Right lung (tissue), 5 donors: ENCODE results near the gene ADAMTS10. TPM values are rescaled to one million over a fixed set of nuclear protein-coding genes. Genes with fewer than 3 reads are reported as not detected.
"Not testable (repeated sequence)": the region's sequence is repeated elsewhere in the genome, so short reads cannot be mapped to it uniquely, and the experiment has no call there.

ENCODE experiments used
- DNase-seq, 2 donors: peaks; one replicate each; pipeline ENCODE4 v3.0.0-alpha.2; 2013
- polyA plus RNA-seq, 5 donors: library from polyadenylated mRNA; unstranded; fragments of 120-200 nt; gene quantifications; one replicate each; pipeline versions ENCODE4 v1.2.1 to v1.2.3, GENCODE V29; 2013; ENCODE audit warnings: inconsistent platforms in 1 of 5, low replicate concordance in 1 of 5; ENCODE audit not compliant: insufficient read length in 5 of 5, insufficient read depth in 1 of 5

ADAMTS10 gene
- polyA plus RNA-seq, 5 donors, result 46.0 to 71.3 (median 53.9) TPM

DNA sequence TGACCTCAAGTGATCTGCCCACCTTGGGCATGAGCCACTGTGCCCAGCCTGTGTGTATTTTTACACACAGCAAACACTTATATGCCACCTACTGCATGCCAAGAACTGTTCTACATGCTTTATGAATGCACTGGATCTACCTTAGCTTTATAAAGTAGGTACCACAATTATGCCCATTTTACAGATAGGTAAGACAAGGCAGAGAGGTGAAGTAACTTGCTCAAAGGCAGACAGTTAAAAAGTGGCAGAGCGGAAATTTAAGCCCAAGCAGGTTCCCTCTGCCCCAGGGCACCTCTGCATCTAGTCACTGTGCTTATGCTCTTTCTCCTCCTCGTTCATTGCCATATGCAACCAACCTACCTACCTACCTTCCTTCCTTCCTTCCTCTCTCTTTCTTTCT is 10.5 kb downstream of the ADAMTS10 start:
- no peak for DNase-seq

DNA sequence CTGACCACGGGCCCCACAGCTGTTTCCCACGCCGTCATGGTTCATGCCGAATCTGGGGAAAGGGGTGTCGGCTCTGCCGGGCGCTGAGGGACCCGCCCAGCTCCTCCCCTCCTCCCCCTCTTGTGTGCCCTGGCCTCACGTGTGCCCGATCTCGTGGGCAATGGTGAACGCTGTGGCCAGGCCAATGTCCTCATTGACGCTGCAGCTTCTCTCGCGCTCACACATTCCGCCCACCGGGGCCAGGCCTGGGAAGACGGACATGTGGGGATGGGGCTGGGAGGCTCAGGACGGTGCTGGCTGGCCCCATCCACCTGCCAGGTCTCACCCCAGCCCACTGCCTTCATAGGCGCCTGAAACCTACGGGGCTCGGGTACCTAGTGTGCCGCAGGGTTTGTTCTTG is 14.3 kb downstream of the ADAMTS10 start:
- no peak for DNase-seq

DNA sequence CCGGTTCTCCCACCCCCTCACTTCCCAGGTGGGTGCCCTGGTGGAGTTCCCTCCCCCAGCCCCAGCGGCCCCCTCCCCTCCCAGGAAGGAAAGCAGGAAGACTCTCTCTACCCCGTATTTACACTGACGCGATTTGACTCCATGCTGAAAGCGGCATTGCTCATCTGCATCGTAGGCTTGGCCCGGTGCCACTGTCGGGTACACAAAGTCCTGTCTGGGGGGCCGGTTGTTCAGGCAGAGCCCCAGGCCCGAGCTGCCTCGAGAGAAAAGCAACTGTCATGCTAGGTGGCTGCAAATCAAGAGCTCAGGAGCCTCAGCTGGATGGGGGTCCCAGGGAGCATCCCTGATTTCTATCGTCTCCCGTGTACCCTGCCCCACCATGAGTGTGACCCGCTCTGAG is 14.9 kb downstream of the ADAMTS10 start:
- no peak for DNase-seq

DNA sequence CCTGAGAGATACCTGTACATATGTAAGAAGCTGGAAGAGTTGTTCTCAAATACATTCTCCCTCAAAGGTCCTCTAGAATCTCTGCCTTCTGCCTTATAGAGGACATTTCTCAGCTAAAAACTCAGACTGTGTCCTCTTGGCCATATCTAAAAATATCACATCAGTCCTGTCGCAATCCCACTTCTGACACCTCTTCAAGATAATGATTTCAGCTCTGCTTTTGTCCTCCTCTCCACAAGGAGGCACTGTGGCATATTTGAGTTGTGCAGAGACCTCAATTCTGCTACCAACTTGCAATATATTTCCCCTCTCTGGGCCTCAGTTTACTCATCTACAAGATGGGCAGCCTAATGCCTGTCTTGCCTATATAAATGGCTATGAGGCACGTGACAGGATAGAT is 16.6 kb downstream of the ADAMTS10 start:
- DNase-seq, result no peak

DNA sequence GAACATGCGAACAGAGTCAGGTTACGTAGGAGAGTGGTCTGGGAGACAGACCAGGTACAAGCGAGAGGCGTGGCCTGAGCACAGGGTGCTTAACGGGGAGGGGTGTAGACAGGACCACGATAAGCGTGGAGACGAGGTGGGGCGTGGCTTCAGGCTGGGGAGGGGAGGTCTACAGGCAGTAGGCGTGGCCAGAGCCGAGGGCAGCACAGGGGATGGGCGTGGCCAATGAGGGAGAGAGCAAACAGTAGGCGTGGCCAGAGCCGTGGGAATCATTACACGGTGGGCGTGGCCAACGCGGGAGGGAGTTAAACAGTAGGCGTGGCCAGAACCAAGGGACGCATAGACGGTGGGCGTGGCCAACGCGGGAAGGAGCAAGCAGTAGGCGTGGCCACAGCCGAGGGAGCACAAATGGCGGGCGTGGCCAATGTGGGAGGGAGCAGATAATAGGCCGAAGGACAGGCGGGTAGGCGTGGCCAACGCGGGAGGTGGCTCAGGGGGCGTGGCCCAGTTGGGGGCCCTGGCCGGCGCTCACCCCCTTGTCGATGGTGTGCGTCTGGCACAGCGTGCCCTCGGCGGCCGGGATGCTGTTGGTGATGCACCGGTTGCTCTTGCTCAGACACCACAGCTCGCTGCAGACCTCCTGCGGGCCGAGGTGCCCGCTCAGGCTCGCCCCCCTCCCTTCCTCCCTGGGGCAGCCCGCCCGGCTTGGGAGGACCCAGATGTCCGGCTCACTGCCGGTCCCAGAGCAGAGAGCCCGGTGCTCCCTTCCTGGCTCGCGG is 18.1 kb downstream of the ADAMTS10 start:
- peak; percentile 83 to 86 for DNase-seq

DNA sequence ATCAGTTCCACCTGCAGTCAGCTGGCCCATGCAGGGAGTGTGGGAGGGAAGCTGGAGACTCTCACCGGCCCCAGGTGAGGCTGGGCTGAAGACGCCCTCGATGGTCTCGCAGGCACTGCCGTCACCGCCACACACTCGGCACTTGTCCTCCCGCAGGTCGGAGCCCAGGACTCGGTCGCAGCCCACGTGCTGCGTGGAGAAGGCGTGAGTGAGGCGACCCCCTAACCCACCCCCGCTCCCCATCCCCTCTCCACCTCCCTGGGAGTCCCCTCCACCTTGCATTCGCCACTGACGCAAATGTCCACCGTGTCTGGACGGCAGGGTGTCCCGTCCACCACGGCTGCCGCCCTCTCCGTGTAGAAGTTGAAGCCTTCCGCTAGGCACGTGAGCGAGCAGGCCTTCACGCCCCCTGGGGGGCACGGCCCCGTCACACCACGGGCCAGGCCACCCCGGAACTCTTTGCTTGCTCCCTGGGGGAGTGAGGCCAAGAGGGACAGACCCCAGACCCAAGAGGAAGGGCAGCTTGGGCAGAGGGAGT is 21.3 kb downstream of the ADAMTS10 start:
- no peak for DNase-seq

DNA sequence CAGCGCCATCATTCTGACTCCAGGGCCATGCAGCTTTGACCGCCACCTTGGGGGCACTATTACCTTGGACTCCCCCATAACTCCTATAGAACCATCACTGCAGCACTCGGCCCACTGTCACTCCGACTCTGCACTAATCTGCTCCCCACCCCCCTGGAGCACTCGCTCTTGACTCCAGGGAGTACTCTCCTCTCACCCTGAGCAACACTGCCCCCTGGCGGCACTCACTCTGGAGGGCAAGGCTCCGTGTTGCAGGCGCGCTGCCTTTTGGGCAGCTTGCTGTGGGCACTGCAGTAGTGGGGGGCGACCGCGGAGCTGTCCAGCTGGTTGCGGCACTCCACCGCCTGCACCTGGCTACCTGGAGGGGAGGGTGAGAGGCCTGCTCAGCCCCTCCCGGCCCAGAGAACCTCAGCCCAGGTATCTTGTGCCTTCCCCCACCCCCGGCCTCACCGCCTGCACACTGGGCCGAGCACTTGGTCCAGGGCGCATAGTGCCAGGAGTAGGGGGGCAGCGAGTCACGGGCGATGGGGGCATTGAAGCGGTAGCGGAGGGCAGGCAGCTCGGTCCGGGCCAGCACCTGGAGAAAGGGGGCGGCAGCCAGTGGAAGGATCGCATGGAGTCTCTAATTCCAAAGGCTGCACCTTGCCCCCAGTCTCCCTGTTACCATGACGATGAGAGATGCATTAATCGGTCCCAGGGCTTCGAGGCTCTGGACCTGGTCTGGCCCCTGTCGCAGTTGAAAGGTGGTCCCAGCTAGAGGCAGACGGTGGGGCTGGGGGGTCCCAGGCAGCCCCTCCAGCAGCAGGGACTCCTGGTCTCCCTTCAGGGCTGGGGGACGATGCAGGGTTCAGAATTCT is 24.4 kb downstream of the ADAMTS10 start:
- DNase-seq, result no peak

DNA sequence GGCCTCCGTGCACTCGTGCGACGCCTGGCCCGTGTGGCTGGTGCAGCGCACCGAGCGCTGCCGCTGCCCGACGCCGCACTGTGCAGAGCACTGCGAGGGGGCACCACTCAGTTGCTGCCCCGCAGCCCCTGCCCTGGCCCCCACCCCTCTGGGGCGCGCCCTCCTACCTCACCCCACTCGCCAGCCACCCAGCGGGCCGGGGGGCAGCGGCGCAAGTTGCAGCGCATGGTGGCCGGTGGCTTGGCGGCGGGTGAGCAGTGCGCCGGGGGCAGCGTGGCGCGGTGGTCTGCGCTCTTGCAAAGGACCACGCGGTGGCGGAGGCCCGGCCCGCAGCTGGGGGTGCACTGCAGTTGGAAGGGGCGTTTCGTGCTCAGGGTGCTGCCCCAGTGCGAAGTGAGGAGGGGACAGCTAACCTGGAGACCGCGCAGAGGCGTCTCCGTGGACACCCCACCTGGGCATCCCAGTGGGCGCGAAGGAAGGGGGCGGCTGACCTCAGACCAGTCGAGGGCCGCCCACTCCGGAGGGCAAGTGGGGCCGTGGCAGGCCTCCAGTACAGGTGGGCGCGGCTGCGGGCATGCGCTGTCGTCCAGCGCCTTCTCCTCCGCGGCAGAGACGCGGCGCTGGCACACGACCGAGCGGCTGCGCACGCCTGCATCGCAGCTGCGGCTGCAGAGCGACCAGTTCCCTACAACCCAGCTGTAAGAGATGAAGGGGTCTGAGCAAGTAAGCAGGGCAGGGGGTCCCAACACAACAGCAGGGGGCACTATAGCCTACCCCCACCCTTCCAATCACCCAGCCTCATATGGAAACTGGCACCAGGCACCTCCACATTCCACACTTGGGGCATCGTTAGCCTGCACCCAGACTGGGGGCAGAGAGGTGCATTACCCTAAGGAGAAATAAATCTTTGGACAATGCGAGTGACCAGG is 25.3 kb downstream of the ADAMTS10 start:
- no peak for DNase-seq

DNA sequence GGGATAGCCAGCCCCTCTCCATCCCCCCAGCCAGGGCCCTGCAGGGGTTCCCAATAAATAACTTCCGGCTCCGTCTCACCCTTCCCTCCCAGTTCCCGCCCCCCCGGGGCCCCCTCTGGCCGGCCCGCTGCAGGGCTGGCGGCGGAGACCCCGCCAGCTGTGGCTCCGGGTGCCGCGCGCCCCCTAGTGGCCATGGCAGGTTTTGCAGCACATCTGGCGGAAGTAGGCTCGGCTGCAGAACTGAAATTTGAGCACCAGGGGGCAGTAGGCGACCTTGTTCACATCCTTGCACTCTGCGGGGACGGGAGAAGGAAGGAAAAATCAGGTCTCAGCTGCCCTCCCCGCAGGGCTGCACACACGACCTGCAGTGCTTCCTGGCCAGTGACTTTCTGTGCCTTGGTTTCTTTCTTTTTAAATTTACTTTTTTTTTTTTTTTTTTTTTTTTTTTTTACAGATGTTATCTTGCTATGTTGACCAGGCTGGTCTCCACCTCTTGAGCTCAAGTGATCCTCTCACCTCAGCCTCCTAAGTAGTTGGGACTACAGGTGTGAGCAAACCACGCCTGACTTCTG is 29.7 kb downstream of the ADAMTS10 start:
- peak; percentile 72 to 84 for DNase-seq

DNA sequence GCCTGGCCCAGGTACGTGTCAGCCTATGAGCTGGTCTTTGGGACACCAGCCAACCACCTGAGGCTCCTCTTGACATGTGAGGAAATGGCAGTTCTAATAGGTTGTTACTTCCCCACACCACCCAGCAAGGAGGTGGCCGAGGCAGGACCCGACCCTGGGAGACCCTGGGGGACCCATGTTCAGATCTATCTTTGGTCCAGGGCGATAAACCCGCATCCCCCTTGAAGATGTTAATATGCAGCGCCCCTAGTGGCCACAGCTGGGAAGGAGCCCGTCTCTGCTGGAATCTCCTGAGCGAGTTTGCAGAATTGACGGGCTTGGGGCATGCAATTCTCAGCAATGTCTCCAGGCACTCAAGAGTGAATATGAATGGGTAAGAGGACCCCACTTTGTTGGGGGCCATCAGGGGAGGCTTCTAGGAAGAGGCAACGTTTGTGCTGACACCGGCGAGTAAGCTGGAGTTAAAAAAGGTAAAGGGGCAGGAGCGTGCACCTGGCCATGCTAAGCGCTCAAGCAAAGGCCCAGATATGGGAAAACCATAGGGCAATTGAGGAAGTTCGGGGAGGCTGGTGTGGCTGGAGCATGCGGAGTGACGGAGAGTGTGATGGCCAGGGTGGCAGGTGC is 31.8 kb downstream of the ADAMTS10 start:
- DNase-seq, result peak; percentile 47 to 51

DNA sequence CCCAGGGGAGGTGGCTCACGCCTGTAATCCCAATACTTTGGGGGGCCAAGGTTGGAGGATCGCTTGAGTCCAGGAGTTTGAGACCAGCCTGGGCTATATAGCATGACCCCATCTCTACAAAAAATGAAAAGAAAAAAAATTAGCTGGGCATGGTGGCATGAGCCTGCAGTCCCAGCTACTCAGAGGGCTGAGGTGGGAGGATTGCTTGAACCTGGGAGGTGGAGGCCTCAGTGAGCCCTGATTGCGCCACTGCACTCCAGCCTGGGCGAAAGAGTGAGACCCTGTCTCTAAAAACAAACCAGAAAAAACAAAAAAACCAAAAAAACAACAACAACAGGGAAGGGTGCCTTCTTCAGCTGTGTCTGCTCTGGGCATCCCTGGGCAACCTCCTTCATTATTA is 32.8 kb downstream of the ADAMTS10 start:
- DNase-seq, result no peak

DNA sequence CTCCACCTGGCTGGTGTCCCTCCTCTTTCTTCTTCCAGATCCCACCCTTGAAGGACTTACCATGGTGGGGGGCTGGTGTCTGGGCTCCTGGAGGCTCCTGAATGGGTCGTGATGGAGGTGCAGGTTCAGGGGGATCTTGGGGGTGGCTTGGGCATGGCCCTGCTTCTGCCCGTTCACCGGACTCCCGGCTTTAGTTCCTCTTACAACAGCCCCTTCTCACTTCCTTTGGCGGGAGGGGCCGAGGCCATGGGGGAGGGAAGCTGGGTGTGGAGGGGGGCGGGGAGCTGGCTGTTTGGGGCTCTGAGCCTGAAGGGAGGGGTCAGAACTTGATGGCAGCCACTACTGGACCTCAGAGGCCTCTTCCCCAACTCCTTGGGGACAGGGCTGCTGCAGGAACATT is 33.3 kb downstream of the ADAMTS10 start, which contains the start of gene MYO1F:
TSS of gene MYO1F (minus strand) at position 196 of the 400 bp plus-strand sequence. CDS start at position 63, 133 bp downstream.
- no peak for DNase-seq

DNA sequence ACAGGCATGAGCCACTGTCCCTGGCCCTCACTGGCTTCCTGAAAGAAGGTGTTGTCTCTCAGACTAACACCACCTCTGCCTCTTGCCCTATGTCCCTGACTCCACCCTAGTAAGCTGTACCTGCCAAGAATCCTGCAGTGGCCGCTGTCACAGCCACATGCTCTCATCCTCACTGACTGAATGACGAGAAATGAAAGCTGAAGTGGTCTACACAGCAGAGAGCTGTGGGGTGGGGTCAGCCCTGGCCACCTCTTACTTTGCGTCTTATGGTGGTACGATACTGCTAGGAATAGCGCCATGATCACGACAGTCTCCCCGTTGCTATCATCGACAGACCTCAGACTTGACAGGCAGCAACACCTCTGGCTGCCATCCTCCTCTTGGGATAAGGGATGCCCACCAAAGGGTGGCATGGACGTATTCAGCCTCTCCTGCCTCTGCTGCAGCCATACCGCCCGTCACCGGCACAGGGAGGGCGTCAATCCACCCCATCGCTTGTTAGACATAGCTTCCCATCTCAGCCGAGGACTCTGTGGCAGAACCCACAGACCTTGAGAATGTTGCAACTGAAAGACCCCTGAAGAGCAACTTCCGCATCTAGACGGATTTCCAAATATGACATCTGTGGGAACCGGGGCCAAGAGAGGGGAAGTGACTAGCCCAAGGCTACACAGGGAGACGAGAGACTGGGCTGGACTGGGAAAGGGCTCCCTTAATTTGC is 34.1 kb downstream of the ADAMTS10 start:
- DNase-seq, result no peak

DNA sequence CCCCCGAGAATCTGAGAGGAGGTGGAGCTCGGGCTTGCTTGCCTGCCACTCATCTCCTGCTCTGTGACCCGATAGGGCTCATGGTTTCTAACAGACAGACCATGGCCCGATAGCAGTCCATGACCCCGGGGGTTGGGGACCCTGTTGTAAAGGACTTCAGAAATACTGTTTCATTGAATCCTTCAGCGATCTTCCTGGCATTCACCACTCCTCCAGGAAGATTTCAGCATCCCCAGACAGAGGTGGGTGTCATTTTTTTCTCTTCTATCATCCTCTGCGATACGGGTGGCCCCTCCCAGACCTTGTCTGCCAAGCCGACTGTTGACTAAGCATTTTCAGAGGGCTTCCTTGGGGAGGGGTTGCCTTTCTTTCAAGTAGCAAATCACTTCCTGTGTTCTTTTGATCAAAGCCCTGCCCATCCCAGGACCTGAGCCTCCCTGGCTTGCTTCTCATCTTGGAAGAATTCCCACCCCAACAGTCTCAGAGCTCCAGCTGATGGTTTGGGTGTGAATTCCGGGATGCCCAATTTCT is 35.0 kb downstream of the ADAMTS10 start:
- DNase-seq, result no peak

DNA sequence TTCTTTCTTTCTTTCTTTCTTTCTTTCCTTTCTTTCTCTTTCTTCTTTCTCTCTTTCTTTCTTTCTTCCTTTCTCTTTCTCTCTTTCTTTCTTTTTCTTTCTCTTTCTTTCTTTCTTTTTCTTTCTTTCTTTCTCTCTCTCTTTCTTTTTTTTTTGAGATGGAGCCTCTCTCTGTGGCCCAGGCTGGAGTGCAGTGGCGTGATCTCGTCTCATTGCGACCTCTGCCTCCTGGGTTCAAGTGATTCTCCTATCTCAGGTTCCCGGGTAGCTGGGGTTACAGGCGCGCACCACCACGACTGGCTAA is 35.9 kb downstream of the ADAMTS10 start:
- DNase-seq, result not testable (repeated sequence)

DNA sequence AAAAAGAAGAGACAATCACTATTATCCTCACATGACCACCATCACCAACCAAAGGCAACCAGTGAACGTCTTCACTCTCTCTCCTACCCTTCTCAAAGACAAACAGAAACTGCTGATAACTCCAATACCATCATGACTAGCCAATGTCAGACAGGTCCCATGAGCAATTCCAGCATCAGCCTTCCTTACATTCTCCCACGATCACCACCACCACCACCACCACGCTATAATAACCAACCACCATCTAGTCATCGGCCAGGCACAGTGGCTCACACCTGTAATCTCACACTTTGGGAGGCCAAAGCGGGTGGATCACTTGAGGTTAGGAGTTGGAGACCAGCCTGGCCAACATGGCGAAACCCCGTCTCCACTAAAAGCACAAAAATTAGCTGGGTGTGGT is 37.2 kb downstream of the ADAMTS10 start:
- no peak for DNase-seq

DNA sequence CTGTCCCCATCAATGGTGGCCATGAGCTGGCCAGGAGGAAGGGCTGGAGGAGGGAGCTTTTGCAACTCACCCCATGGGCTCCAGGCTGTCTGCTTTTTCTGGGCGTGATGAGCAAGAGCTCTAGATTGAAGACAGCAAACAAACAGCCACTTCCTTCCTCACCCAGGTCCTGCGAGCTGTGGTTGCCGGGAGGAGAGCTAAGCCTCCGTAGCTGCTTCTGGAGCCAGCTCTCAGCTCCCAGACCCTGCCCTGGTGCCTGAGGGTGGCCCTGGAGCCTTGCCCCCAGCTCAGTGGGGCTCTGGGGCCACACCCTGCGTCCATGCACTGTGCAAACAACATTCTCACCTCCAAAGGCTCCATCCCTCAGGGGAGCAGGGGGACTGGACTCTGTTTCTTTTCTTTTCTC is 39.5 kb downstream of the ADAMTS10 start:
- DNase-seq, result no peak

DNA sequence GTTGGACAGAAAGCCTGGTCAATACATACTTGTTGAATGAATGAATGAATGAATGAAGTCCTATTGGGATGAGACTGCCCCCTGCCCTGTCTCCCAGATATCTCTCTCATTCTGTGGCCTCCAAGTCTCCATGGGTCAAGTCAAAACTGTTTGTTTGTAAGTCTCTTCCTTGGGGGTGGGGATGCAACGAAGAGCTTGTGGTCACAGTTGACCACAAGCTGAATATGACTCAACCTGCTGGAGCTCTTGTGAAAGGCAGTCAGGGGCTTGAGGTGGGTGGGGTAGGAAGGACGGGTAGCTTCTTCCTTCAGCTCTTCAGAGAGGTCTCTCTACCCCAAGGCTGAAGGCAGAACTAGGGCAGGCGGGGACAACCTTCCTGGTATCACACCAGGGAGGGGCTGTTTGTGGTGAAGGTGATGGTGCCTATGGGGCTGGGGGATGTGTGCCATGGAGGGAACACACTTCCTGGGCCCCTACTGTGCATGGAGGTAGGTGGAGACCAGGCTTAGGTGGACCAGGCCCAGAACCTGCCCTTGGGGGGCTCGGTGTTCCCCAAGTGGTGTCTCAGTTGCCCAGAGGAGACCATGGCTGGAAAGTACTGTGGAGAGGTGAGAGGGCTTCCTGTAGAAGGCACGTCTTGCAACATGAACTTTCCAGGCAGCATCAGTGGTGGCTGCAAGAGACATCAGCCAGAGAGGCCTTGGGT is 41.3 kb downstream of the ADAMTS10 start:
- no peak for DNase-seq

DNA sequence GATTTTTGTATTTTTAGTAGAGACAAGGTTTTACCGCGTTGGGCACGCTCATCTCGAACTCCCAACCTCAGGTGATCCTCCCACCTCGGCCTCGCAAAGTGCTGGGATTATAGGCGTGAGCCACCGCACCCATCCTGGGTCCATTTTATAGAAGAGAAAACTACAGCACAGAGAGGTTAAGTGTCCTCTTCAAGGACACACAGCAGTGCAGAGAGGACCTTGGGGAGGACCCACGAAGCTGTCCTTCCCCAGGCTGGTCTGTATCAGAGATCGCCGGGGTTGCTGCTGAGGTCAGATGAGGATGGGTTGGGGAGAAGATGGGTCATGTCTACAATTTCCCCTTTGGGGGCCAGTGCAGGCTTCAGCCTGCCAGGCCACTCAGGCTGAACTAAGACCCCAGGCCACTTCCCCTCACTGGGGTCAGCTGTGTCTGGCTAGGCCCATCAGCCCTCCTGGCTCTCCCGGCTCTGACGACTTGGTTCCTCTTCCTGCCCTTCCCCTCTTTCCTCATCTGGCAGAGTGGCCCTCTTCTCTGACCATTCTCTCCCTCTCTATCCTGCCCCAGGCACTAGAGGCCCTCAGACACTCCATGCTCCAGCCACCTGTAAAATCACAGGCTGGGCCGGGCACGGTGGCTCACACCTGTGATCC is 42.9 kb downstream of the ADAMTS10 start:
- DNase-seq, result no peak
